ENCODE data around the gene JUN. TPM values are rescaled to one million over a fixed set of nuclear protein-coding genes. Genes with fewer than 3 reads are reported as not detected.

The JUN gene
- polyA plus RNA-seq, 4 donors, result 58.1 to 1,076 (median 84.5) TPM

DNA sequence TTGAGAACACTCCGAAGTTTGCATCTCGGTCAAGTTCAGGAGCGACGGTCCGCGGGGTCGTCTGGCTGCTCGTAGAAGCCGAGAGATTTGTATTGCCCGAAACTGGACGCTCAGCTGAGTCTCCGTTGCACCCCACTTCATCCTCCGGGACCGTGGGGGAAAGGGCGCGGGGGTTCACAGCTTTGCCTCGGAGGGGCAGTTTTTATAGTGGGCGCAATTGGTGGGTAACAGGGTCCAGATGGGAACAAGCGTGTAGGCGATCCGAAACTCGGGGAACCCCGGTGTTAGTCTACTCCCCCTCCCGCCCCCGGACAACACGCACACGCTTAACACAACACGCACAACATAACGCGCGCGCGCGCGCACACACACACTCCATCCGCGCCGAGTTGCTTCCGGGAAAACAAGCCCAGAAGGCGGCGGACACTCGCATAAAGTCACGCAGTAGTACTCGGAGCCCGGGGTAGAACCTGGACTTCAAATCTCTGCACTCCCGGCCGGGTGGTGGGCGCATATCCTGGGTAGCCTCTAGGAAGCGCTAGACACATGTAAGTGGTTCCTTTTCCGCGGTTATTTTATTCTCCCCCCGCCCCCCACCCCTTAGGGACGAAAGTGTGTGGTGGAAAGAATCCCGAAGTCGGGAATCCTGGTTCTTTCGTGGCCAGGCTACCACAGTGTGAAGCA, 1.1 kb upstream of the JUN start:
- peak; percentile 70 to 82 (median 77) for DNase-seq (ENCODE audit: low read depth in 4 of 4, low spot score in 3 of 4)

DNA sequence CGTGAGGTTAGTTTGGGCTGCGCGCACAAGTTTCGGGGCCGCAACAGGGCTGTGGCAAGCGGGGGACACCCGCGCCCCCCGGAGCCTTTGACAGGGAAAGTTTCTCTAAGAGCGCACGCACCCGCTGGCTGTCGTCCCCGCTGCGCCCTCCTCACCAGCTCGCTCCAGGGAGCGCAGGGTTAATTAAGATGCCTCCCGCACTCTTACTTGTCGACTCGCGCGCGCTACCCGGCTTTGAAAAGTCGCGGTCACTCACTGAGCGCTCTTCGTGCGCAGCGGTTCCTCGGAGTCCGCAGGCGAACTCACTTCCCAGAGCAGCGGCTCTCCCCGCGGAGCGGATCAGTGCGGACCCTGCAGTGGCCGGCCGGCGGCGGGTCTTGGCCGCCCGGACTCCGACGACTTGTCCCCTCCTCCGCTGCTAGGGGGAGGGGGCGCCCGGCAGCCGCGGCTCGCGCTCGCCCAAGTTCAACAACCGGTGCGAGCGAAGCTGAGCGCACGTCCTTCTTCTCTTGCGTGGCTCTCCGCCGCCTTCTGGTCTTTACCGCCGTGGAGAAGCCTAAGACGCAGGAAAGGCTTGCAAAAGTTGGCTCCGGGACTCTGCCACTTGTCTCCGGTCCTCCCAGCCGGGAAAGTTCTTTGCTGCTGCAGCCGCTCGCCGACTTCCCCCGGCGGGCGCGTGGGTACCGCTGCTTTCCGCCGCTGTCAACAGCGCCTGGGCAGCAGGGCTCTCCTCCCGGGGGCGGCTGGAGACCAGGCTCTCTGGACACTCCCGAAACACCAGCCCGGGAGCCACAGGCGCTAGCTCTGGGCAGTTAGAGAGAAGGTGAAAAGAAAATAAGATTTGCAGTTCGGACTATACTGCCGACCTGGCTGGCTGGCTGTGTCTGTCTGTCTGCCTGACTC, 506 bp downstream of the JUN start:
- peak in 1 of 4 donors; percentile 55 for DNase-seq (ENCODE audit: low read depth in 4 of 4, low spot score in 3 of 4)

DNA sequence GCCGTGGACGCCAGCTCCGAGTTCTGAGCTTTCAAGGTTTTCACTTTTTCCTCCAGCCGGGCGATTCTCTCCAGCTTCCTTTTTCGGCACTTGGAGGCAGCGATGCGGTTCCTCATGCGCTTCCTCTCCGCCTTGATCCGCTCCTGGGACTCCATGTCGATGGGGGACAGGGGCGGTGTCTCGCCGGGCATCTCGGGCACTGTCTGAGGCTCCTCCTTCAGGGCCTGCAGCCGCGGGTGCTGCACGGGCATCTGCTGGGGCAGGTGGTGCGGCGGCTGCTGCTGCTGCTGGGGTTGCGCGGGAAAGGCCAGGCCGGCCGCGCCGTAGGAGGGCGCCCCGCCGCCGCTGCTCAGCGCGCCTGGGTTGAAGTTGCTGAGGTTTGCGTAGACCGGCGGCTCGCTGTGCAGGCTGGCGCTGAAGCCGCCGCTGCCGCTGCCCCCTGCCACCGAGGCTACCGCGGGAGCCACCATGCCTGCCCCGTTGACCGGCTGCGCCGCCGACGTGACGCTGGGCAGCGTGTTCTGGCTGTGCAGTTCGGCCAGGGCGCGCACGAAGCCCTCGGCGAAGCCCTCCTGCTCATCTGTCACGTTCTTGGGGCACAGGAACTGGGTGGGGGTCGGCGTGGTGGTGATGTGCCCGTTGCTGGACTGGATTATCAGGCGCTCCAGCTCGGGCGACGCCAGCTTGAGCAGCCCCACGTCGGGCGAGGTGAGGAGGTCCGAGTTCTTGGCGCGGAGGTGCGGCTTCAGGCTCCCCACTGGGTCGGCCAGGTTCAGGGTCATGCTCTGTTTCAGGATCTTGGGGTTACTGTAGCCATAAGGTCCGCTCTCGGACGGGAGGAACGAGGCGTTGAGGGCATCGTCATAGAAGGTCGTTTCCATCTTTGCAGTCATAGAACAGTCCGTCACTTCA, 1.4 kb downstream of the JUN start:
- DNase-seq (ENCODE audit: low read depth in 4 of 4, low spot score in 3 of 4), result no peak

DNA sequence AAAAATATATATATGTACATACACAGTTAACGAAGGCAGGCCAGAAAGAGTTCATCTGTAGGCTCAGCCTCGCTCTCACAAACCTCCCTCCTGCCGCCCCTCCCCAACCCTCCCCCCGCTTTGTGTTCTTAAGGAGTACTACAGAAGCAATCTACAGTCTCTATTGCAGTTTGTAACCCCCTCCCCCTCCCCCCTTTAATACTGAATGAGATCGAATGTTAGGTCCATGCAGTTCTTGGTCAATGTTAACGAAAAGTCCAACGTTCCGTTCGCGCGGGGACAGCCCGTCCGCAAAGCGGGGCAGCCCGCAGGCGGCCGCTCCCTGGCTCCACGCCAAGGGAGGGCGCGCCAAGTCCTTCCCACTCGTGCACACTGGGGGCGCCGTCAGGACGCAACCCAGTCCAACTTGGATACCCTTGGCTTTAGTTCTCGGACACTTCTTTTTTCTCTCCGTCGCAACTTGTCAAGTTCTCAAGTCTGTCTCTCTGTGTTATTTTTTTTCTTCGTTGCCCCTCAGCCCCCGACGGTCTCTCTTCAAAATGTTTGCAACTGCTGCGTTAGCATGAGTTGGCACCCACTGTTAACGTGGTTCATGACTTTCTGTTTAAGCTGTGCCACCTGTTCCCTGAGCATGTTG, 2.2 kb downstream of the JUN start:
- DNase-seq (ENCODE audit: low read depth in 4 of 4, low spot score in 3 of 4), result peak in 2 of 4 donors; percentile 68 to 72

DNA sequence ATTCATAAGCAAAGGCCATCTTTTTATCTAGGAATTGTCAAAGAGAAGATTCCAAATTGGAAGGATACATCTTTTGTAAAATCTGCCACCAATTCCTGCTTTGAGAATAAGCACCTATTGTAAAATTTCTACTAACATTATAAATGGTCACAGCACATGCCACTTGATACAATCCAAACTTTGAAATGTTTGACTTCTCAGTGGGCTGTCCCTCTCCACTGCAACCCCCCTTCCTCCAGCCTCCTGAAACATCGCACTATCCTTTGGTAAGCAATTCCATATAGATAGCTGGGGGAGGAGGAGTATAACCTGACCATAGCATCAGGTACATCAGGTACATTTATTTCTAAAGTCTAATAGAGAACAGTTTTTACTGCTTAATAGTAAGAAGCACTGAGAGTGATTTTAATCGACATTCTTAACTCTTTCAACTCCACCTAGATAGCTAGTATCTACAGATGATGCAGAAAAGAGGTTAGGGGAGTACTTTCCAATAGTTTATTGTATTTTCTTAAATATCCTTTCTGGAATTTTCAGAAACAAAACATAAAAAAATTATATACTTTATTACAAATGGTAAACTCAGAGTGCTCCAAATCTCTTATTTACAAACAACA, 2.9 kb downstream of the JUN start:
- DNase-seq (ENCODE audit: low read depth in 4 of 4, low spot score in 3 of 4), result no peak

DNA sequence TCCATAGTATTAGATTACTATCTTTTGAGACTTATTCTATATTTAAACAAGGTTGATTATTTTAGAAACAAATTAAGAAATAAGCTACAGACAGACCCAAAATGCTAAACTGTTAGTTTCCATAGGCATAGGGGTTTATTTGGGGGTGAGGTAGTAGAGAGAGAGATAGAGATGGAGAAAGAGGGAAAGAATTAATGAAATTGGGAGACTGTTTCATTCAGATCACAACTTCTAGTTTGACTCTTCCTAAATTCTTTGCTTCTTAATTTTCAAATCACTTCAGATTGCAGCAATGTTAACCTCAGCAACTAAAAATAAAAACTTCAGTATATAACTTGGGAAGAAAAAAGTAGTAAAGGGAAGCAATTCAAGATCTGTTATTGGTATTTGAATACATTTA, 3.4 kb downstream of the JUN start:
- DNase-seq (ENCODE audit: low read depth in 4 of 4, low spot score in 3 of 4), result no peak

DNA sequence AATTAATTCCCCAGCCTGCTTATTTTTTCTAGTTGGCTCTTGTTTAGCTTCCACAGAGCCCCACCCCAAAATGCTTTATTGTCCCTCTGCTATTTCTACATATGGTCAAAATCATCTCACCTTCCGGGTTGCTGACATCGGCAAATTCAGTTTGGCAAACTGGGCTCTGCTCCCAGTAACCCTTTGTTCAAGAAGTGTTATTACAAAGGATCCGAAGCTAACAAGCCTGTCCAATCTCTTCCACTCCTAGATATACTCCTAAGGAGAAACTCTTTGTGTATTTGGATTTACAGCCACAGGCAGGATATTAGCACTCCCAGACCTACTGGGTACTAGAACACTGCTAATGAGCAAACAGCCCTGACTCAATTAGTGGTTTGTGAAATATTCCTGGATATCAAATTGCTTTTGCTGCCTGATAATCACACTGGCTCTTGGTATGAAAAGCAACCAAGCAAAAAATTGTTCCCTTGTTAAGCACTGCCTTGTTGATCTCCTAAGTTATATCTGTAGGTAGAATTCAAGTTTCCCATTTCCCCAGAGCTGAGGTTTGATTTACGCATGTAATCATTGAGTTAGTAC, 4.0 kb downstream of the JUN start:
- peak in 1 of 4 donors; percentile 60 for DNase-seq (ENCODE audit: low read depth in 4 of 4, low spot score in 3 of 4)

DNA sequence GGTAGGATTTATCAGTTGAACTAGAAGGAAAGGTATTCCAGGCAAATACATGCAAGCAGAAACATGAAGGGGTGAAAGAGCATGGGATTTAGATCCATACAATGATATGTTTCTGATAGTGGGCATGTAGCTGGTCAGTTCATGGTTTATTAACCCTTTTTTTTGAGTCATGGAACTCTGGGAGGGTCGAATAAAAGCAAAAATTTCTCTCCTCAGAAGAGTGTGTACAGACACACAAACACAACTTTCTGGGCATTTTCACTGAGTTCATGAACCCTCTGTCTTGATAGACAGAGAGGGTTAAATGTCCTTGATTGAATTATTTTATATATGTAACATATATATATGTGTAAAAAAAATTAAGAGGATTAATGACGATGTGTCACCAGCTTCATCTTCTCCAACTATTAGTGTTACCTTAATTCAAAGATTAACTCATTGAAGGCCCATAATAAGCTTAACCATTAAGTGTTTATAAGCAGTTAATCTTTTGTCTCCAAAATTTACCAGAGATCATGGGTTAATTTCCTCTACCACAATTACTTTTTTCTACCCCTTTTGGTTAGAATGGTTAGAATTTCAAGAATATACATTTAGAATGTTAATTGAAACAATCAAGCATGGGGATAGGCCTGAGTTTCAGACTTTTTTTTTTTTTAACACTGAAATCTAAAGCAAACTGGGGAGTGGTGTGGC, 4.6 kb downstream of the JUN start:
- DNase-seq (ENCODE audit: low read depth in 4 of 4, low spot score in 3 of 4), result no peak

DNA sequence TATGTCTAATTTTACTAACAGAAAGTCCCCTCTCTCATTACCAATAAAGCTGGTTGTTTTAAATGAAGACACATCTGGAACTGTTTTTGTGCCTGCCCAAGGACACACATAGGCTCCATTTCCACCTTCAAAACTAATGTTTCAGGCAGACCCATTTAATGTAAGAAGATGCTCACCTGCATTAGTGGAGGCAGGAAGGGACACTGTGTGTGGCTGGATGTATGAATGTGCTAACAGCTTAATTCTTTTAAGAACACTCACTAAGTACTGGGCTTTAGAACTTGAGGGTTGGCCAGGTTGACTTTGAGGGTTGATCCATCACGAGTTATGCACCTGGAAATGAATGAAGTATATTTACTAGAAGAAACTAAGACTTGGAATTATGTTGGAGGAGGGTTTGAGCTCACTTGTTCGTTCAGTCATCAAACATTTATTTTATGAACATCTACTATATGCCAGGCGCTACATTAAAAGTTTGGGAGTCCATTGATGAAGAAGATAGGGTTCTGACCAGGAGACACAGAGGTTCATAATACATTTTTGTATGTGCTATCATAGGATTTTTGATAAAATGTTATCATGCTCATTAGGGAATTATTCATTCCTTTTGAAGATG, 5.4 kb downstream of the JUN start:
- no peak for DNase-seq (ENCODE audit: low read depth in 4 of 4, low spot score in 3 of 4)

DNA sequence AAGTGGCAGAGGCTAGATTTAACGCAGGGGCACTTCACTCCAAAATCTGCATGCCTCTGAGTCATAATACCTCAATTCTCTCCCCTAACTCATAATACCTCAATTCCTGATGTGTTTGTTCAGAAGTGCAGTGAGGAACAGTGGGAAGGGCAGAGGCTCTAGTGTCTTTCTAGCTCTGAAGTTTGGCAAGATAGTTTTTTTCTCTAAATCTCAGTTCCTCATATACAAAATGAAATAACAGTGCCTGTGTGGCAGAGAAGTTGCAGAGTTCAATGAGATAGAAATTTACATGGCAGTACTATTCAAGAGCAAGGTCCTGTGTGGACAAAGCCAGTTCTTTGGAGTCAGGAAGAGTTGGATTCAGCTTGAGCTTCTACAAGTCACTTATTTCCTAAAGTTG, 9.8 kb downstream of the JUN start:
- no peak for DNase-seq (ENCODE audit: low read depth in 4 of 4, low spot score in 3 of 4)

DNA sequence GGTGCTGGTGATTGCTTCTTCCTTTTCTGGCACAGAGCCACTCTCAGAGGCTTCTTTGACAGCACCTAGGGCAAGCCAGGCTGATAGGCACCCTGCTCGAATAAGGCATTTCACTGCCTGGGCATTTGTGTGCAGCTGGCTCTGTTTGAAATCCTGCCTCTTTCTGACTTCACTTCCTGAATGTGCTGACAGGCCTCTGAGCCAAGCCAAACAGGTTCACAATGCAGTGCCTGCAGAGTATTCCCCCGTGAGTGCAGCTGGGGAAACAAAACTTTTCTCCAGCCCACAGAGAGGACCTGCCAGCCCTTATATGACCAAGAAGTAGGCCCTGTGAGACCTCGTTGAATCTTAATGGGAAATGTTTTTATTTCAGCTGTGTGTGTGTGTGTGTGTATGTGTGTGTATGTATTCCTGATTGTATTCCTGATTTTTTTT, 10.4 kb downstream of the JUN start:
- DNase-seq (ENCODE audit: low read depth in 4 of 4, low spot score in 3 of 4), result no peak

DNA sequence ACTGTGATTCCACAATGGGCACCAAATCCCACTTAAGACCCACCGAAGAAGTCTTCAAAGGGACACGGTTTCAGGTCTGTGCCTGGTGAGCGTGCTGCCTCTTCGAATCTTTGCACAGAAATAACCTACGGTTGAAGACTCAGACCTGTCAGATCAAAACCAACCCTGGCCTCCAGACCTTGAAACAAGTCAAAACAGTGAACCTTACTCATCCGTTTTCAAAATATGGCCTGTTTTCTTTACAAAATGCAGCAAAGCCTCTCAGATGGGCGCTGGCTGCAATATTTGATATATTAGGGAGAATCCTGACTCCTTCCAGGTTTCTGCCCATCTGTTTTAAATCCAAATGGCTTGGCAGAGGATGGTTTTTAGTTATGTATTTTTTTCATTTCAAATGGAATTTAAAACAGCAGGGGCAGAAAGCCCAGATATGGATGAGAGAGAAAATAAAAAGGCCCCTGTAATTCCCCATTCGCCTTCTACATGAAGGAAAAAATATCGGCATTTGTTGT, 14.0 kb downstream of the JUN start:
- no peak for DNase-seq (ENCODE audit: low read depth in 4 of 4, low spot score in 3 of 4)

DNA sequence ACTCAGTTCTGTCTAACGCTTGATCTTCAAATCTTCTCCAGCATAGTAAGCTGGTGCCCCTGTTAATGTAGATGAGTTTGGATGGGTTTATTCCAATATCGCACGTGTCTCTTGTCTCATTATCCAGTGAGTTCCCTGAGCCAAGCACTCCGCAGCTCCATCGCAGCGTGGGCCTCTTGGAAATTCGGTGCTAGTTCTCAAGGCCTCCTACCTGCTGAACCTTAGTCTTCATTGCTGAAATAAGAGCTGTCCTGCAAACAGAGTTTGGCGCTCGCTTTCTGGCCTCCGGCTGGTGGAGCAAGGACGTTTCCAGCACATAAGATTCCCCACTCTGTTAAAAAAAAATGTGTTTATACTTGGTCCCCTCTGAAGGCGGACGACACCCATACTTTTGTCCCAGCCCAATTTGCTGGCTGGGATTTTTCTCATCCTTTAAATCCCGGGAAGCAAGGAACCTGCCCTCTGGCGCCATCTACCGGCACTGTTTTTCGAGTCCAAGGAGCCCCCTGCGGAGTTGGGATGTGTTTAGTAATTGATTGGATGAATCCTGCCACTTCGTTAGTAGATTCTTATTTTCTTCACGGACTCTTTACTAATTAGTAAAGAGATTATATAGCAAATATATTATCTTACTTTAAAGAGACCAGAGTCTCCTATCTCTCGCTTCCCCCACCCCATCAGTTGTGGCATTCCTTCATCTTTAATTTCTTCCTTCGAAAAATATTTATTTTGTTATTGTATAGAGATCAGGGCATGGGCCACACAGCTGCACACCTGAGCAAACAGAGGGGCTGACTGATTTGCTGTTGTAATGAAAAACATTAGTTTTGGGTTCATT, 14.7 kb downstream of the JUN start:
- peak in 2 of 4 donors; percentile 58 to 66 for DNase-seq (ENCODE audit: low read depth in 4 of 4, low spot score in 3 of 4)

DNA sequence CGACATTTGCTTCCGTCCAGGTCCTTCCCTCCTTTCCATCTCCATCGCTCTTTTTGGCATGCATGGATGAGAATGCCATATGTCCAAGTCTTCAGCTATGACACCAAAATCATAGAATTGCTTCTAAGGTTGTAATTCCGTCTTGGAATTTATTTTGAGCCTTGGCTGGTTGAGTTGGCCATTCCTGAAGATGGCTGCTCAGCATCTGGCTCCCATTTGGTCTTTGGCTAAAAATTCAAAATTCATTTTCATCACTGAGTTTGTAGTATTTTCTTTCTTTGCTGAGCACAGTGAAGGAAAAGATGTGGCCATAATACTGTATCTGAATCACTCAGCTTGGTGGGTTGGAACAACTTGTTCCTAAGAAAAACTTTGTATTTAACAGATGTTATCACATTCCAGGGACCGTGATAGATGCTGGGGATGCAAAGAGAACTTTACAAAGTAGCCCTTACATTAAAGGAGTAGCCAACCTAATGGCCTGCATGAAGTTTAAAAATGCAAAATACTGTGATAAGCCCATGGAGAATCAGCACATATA, 15.6 kb downstream of the JUN start:
- no peak for DNase-seq (ENCODE audit: low read depth in 4 of 4, low spot score in 3 of 4)

DNA sequence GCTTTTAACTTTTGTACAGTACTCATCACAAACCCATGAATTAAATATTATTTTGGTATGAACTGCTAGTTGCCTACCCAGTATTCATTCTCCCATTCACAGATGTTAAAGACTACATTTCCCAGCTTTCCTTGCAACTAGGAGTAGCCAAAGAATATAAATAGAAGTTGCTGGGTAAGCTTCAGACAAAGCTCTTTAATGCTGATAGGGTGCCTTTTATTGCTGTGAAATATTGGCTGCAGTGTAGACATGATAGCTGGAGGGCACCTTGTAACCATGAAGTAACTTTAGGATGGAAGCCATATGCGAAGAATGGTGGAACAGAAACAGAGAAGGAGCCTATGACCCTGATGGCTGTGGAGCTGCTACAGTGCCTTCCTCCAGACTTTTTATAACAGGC, 16.7 kb downstream of the JUN start:
- DNase-seq (ENCODE audit: low read depth in 4 of 4, low spot score in 3 of 4), result no peak

DNA sequence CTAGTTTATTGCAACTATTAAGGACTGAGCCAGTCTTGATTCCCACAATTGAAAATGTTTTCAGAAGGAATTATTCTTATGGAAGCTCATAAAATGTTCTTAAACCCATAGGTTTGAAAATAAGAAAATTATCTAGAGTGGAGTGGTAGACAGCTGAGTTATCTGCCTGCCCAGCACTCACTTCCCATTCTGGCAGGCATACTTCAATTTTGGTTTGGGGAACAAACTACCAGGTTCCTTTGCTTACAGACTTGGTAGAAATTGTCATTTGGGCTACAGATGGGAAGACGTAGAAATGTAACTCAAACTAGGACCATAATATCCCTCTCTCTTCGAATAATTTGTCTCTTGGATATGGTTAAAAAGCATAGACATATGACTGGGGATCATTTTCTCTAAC, 18.4 kb downstream of the JUN start:
- DNase-seq (ENCODE audit: low read depth in 4 of 4, low spot score in 3 of 4), result no peak

DNA sequence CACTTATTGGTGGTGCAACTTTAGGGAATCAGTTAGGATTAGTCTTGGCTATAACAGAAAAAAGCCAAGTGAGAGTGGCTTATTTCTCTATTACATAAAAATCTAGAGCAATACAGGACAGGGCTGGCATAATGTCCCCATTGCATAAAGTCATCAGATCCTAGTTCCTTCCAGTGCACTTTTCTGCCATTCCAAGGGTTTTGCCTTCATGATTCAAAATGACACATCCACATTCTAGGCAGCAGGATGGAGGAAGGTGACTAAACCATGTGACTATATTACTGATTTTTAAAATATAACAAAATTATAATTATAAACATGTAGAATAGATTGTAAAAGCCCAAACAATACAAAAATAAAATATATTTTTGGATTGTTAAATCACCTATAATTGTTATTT, 18.8 kb downstream of the JUN start:
- DNase-seq (ENCODE audit: low read depth in 4 of 4, low spot score in 3 of 4), result no peak
